Trophoblast cell (in vitro differentiated cells and primary cell): ENCODE data around the gene UPF3A.

Experiments
- DNase-seq, 2 donors: peaks; one replicate each; pipeline ENCODE4 v3.0.0-alpha.2; 2016
- H2AFZ ChIP-seq: 2 replicates; pipeline ENCODE4 v1.6.1; 2013; ENCODE audit warnings: low read length, moderate library complexity, mild to moderate bottlenecking; ENCODE audit not compliant: insufficient read depth, poor library complexity
- H2AK5ac ChIP-seq: 2 replicates; pipeline ENCODE4 v1.6.1; 2013; ENCODE audit warnings: mild to moderate bottlenecking, low read length
- H2BK120ac ChIP-seq: 2 replicates; pipeline ENCODE4 v1.6.1; 2013; ENCODE audit warnings: low read length, mild to moderate bottlenecking, moderate library complexity; ENCODE audit not compliant: insufficient read depth, poor library complexity
- H2BK12ac ChIP-seq: 2 replicates; pipeline ENCODE4 v1.6.1; 2013; ENCODE audit warnings: mild to moderate bottlenecking, low read length, moderate library complexity
- H2BK5ac ChIP-seq: 2 replicates; pipeline ENCODE4 v1.6.1; 2013; ENCODE audit warnings: low read length, low read depth, moderate library complexity, mild to moderate bottlenecking; ENCODE audit not compliant: poor library complexity
- H3K14ac ChIP-seq: 2 replicates; pipeline ENCODE4 v1.6.1; 2013; ENCODE audit warnings: mild to moderate bottlenecking, low read length
- H3K18ac ChIP-seq: 2 replicates; pipeline ENCODE4 v1.6.1; 2013; ENCODE audit warnings: mild to moderate bottlenecking, low read length
- H3K23ac ChIP-seq: 2 replicates; pipeline ENCODE4 v1.6.1; 2013; ENCODE audit warnings: low read length
- H3K27ac ChIP-seq: 2 replicates; pipeline ENCODE4 v1.5.1; 2013; ENCODE audit warnings: low read depth, mild to moderate bottlenecking, inconsistent platforms, low read length, moderate library complexity
- H3K27me3 ChIP-seq: 2 replicates; pipeline ENCODE4 v1.6.1; 2013; ENCODE audit warnings: inconsistent platforms, mild to moderate bottlenecking, low read length, moderate library complexity; ENCODE audit not compliant: insufficient read depth
- H3K36me3 ChIP-seq, 2 experiments: 1 replicate in 1 of 2; 2 replicates in 1 of 2; pipeline ENCODE4 v1.6.1; 2013; ENCODE audit warnings: low read length in 2 of 2, mild to moderate bottlenecking in 2 of 2, moderate library complexity in 1 of 2; ENCODE audit not compliant: insufficient read depth in 2 of 2, control insufficient read depth in 1 of 2
- H3K4ac ChIP-seq: 2 replicates; pipeline ENCODE4 v1.6.1; 2013; ENCODE audit warnings: low read depth, mild to moderate bottlenecking, low read length, moderate library complexity
- H3K4me1 ChIP-seq, 2 experiments: 1 replicate in 1 of 2; 2 replicates in 1 of 2; pipeline ENCODE4 v1.6.1; 2013; ENCODE audit warnings: low read length in 2 of 2, mild to moderate bottlenecking in 2 of 2, moderate library complexity in 1 of 2; ENCODE audit not compliant: insufficient read depth in 2 of 2, control insufficient read depth in 1 of 2
- H3K4me2 ChIP-seq: 2 replicates; pipeline ENCODE4 v1.6.1; 2013; ENCODE audit warnings: inconsistent platforms, mild to moderate bottlenecking, low read length, moderate library complexity
- H3K4me3 ChIP-seq: 2 replicates; pipeline ENCODE4 v1.5.1; 2013; ENCODE audit warnings: mild to moderate bottlenecking, low read depth, low read length, inconsistent platforms
- H3K79me1 ChIP-seq: one replicate; pipeline ENCODE4 v1.6.1; 2013; ENCODE audit warnings: low read length
- H3K79me2 ChIP-seq: 2 replicates; pipeline ENCODE4 v1.6.1; 2013; ENCODE audit warnings: low read length, mild to moderate bottlenecking; ENCODE audit not compliant: control insufficient read depth, insufficient read depth, poor library complexity
- H3K9ac ChIP-seq: 2 replicates; pipeline ENCODE4 v1.6.1; 2013; ENCODE audit warnings: mild to moderate bottlenecking, low read length
- H3K9me3 ChIP-seq: 2 replicates; pipeline ENCODE4 v1.6.1; 2013; ENCODE audit warnings: low read depth, mild to moderate bottlenecking, control low read depth, inconsistent platforms, low read length; ENCODE audit not compliant: insufficient read depth
- H4K12ac ChIP-seq: 2 replicates; pipeline ENCODE4 v1.6.1; 2013; ENCODE audit warnings: low read depth, mild to moderate bottlenecking, low read length, moderate library complexity
- H4K8ac ChIP-seq: 2 replicates; pipeline ENCODE4 v1.6.1; 2013; ENCODE audit warnings: low read depth, mild to moderate bottlenecking, low read length, moderate library complexity
- H4K91ac ChIP-seq: one replicate; pipeline ENCODE4 v1.6.1; 2013; ENCODE audit warnings: low read depth, mild to moderate bottlenecking, low read length, moderate library complexity
- WGBS: extraction: QIAGEN DNeasy Blood & Tissue Kit; methylation state at CpG from one replicate; pipeline ENCODE4 v1.1.7; 2013; ENCODE audit warnings: missing lambda C conversion rate; ENCODE audit not compliant: insufficient read length, insufficient coverage; ENCODE audit errors: extremely low coverage; 5-methylcytosine and 5-hydroxymethylcytosine counted together

UPF3A gene

DNA sequence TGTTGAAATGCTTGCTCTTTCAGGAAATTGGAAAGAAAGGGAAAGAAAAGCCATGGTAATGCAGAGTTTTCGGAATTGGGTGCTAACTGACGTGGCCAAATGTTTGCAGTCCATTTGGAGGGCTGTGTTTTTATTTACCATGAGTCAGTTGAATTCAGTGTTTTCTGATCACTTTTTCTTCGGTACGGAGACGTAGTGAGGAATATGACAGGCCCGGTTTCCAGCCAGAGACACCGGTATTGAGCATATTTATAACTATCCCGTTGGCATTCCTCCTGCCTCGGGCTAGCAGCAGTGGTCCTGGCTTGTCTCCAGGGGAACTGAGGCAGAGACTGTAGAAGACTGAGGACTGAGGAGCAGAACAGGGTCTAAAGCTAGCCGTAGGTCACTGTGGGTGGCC lies 45.7 kb upstream of the UPF3A start:
- peaks cover 10% of the 10 kb centered on the region for H3K79me2 ChIP-seq
- H3K27me3 ChIP-seq = no peaks in the 10 kb centered on the region
- H3K79me1 ChIP-seq = peaks cover 7% of the 10 kb centered on the region
- H3K36me3 ChIP-seq = peaks cover 19 to 25% of the 10 kb centered on the region in 2 experiments
- H3K4ac ChIP-seq = peak overlapping the region; percentile 5
- H2BK12ac ChIP-seq = no peak overlapping the region
- no peak overlapping the region for H3K4me3 ChIP-seq
- WGBS = no CpG with 5 or more reads among the region's 10 CpGs
- H4K8ac ChIP-seq = no peak overlapping the region
- H3K4me2 ChIP-seq = peak overlapping the region; percentile 77
- no peak overlapping the region for H3K27ac ChIP-seq
- no peak overlapping the region for H2AK5ac ChIP-seq
- peaks cover 5 to 6% of the 10 kb centered on the region in 2 experiments for H3K4me1 ChIP-seq
- no peak overlapping the region for H3K18ac ChIP-seq
- no peak overlapping the region for H3K14ac ChIP-seq
- no peak overlapping the region for H3K9ac ChIP-seq
- H4K91ac ChIP-seq = no peak overlapping the region
- H4K12ac ChIP-seq = no peak overlapping the region
- DNase-seq = no peak
- H2BK5ac ChIP-seq = no peak overlapping the region
- no peak overlapping the region for H3K23ac ChIP-seq
- no peak overlapping the region for H2BK120ac ChIP-seq
- no peak overlapping the region for H2AFZ ChIP-seq
- no peaks in the 10 kb centered on the region for H3K9me3 ChIP-seq

DNA sequence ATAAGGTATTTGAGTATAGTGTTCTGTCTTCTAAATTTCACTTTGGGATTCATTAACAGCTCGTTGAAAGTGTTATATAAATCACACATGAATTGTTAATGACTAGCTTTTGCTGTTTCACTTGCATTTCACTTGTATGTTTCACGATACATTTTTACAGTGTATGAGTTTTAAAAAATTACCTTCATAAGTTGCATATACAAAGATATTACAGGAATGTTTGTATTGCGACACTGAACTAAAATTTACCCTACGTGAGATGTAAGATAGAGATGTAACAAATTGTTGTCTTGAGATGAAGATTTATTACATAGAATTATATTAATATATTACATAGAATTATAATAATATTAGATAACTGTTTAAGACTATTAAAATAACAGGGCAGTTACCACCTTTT lies 45.2 kb upstream of the UPF3A start:
- Histone ChIP-seq H3K14ac (no peak overlapping the region), H4K12ac (no peak overlapping the region), H3K4ac (no peak overlapping the region), H4K8ac (no peak overlapping the region), H3K4me3 (no peak overlapping the region), H3K9me3 (no peaks in the 10 kb centered on the region), H3K36me3 (peaks cover 20 to 29% of the 10 kb centered on the region in 2 experiments), H3K4me1 (peaks cover 5 to 6% of the 10 kb centered on the region in 2 experiments), H2BK120ac (no peak overlapping the region), H3K79me1 (peaks cover 7% of the 10 kb centered on the region), H3K4me2 (no peak overlapping the region), H4K91ac (no peak overlapping the region), H2BK12ac (no peak overlapping the region), H3K27ac (no peak overlapping the region), H2AK5ac (no peak overlapping the region), H3K27me3 (no peaks in the 10 kb centered on the region), H2AFZ (no peak overlapping the region), H3K79me2 (peaks cover 10% of the 10 kb centered on the region), H3K9ac (no peak overlapping the region), H2BK5ac (no peak overlapping the region), H3K23ac (no peak overlapping the region), H3K18ac (no peak overlapping the region)
- no CpG with 5 or more reads among the region's 4 CpGs for WGBS
- peak in 1 of 2 donors; percentile 21 for DNase-seq

DNA sequence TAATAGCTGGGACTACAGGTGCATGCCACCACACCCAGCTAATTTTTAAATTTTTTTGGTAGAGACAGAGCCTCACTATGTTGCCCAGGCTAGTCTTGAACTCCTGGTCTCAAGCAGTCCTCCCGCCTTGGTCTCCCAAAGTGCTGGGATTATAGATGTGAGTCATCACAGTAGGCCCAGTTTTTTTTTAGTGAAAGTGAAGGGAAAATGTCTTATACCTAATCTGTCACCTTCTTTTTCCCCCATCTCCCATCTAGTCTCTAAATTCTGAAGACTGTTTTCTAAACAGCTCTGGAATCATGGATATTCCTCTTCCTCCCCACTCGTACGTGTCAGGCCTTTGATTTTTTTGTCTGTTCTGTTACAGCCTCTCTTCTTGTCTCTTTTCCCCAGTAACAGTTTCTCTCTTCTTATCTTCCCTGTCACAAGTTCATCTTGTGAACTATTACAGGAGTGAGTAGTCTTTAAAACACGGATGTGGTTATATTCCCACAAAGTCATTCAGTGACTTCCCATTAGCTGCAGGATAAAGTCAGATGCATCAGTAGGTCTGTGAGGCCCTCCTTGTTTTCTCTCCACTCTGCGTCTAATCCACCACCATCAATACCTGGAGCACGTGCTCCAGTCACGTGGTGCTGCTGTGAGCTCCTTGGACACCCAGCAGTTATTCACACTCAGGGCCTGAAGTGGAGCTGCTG lies 43.8 kb upstream of the UPF3A start:
- Histone ChIP-seq H3K9ac (no peak overlapping the region), H2AFZ (no peak overlapping the region), H3K18ac (no peak overlapping the region), H3K27me3 (no peaks in the 10 kb centered on the region), H2BK120ac (no peak overlapping the region), H4K91ac (no peak overlapping the region), H4K8ac (no peak overlapping the region), H3K9me3 (no peaks in the 10 kb centered on the region), H3K23ac (no peak overlapping the region), H2BK12ac (no peak overlapping the region), H3K27ac (no peak overlapping the region), H3K4me1 (peaks cover 5 to 6% of the 10 kb centered on the region in 2 experiments), H3K4ac (no peak overlapping the region), H3K4me3 (no peak overlapping the region), H3K36me3 (peaks cover 21 to 41% of the 10 kb centered on the region in 2 experiments), H3K79me1 (peaks cover 7% of the 10 kb centered on the region), H2BK5ac (no peak overlapping the region), H3K4me2 (no peak overlapping the region), H3K14ac (no peak overlapping the region), H3K79me2 (peaks cover 10% of the 10 kb centered on the region), H2AK5ac (no peak overlapping the region), H4K12ac (no peak overlapping the region)
- no peak for DNase-seq
- no CpG with 5 or more reads among the region's 7 CpGs for WGBS

DNA sequence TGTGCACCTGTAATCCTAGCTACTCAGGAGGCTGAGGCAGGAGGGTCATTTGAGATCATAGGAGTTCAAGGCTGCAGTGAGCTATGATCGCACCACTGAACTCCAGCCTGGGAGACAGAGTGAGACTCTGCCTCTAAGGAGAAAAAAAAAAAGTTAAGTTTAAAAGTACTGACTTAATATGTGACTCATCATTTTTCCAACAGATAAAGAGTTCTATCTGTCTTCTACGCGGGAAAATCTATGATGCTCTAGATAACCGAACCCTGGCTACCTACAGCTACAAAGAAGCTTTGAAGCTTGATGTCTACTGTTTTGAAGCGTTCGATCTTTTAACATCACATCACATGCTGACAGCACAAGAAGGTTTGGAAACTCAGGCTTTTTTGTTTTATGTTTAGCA lies 39.5 kb upstream of the UPF3A start:
- H2AFZ ChIP-seq = no peak overlapping the region
- peaks cover 27 to 56% of the 10 kb centered on the region in 2 experiments for H3K36me3 ChIP-seq
- no peak overlapping the region for H2BK5ac ChIP-seq
- H2BK120ac ChIP-seq = no peak overlapping the region
- no peaks in the 10 kb centered on the region for H3K4me1 ChIP-seq
- H2AK5ac ChIP-seq = no peak overlapping the region
- no peak overlapping the region for H4K8ac ChIP-seq
- no peak overlapping the region for H3K18ac ChIP-seq
- no peak for DNase-seq
- H4K12ac ChIP-seq = no peak overlapping the region
- no CpG with 5 or more reads among the region's 6 CpGs for WGBS
- no peak overlapping the region for H3K4me3 ChIP-seq
- H3K14ac ChIP-seq = no peak overlapping the region
- H3K4ac ChIP-seq = no peak overlapping the region
- H3K4me2 ChIP-seq = no peak overlapping the region
- no peak overlapping the region for H3K23ac ChIP-seq
- H3K79me1 ChIP-seq = no peaks in the 10 kb centered on the region
- H2BK12ac ChIP-seq = no peak overlapping the region
- H3K27me3 ChIP-seq = no peaks in the 10 kb centered on the region
- H4K91ac ChIP-seq = no peak overlapping the region
- H3K27ac ChIP-seq = no peak overlapping the region
- no peaks in the 10 kb centered on the region for H3K9me3 ChIP-seq
- no peaks in the 10 kb centered on the region for H3K79me2 ChIP-seq
- no peak overlapping the region for H3K9ac ChIP-seq
